WTC11 (cell line): ENCODE measurements around the gene NUP58. TPM values are rescaled to one million over a fixed set of nuclear protein-coding genes. Genes with fewer than 3 reads are reported as not detected.

Source experiments
- ATAC-seq: fragments of 200-7000 bp; cut with Tn5 transposase; 2 replicates; pipeline ENCODE4 v1.10.0; 2021; ENCODE audit warnings: mild to moderate bottlenecking, moderate library complexity
- CTCF ChIA-PET: fragments of 300-600 bp; sonication (Branson Sonifier 250); formaldehyde crosslinking; loops from one replicate; lab custom pipeline; 2021; ENCODE audit warnings: antibody characterized with exemption; lab: Charles Lee
- POLR2A ChIA-PET: fragments of 350-600 bp; sonication (Branson Sonifier 250); formaldehyde crosslinking; loops from one replicate; lab custom pipeline; 2021; ENCODE audit warnings: antibody characterized with exemption; lab: Charles Lee
- DNase-seq: peaks from one replicate; pipeline ENCODE4 v3.0.0; 2021; ENCODE audit warnings: low spot score
- H3K27ac Mint-ChIP-seq: 2 replicates; pipeline ENCODE4 v1.8.0; 2021; ENCODE audit warnings: mixed read lengths
- H3K27me3 Mint-ChIP-seq: 2 replicates; pipeline ENCODE4 v1.8.0; 2021; ENCODE audit warnings: low read depth, mild to moderate bottlenecking, moderate library complexity, mixed read lengths
- H3K36me3 Mint-ChIP-seq: 2 replicates; pipeline ENCODE4 v1.8.0; 2021; ENCODE audit warnings: mixed read lengths
- H3K4me1 Mint-ChIP-seq: 2 replicates; pipeline ENCODE4 v1.8.0; 2022; ENCODE audit warnings: mixed read lengths
- H3K4me3 Mint-ChIP-seq: 2 replicates; pipeline ENCODE4 v1.8.0; 2021; ENCODE audit warnings: mild to moderate bottlenecking, moderate library complexity, mixed read lengths
- H3K9me3 Mint-ChIP-seq: 2 replicates; pipeline ENCODE4 v1.8.0; 2021; ENCODE audit warnings: mixed read lengths
- JUN ChIP-seq: sonication (generic); formaldehyde crosslinking; IDR thresholded peaks from 2 replicates; pipeline ENCODE4 v1.8.0; 2023; ENCODE audit warnings: mild to moderate bottlenecking, missing genetic modification reagents
- SOX15 ChIP-seq: fragments of 250-450 bp; sonication (Bioruptor Pico); IDR thresholded peaks from 2 replicates; pipeline ENCODE4 v1.9.0; 2021; ENCODE audit warnings: mild to moderate bottlenecking
- ZNF232 ChIP-seq: sonication (generic); formaldehyde crosslinking; IDR thresholded peaks from 2 replicates; pipeline ENCODE4 v1.8.0; 2022; ENCODE audit warnings: mild to moderate bottlenecking, missing genetic modification reagents
- ZNF263 ChIP-seq: sonication (generic); formaldehyde crosslinking; IDR thresholded peaks from 2 replicates; pipeline ENCODE4 v1.8.1; 2022; ENCODE audit warnings: low read depth, mild to moderate bottlenecking, moderate library complexity, missing genetic modification reagents
- ZNF416 ChIP-seq: fragments of 250-450 bp; sonication (Bioruptor Pico); IDR thresholded peaks from 2 replicates; pipeline ENCODE4 v1.9.0; 2021; ENCODE audit warnings: mild to moderate bottlenecking, inconsistent platforms
- total RNA-seq: library from RNA; stranded (reverse); gene quantifications from 3 replicates; pipeline ENCODE4 v1.2.3, GENCODE V29; 2021
- TF ChIP-seq, protein P1 (sequence below): sonication (generic); formaldehyde crosslinking; IDR thresholded peaks from 2 replicates; pipeline ENCODE4 v1.8.0; 2023; ENCODE audit warnings: mild to moderate bottlenecking, missing genetic modification reagents
- TF ChIP-seq, protein P2 (sequence below): sonication (generic); formaldehyde crosslinking; IDR thresholded peaks from 2 replicates; pipeline ENCODE4 v1.8.0; 2023; ENCODE audit warnings: missing genetic modification reagents, mild to moderate bottlenecking, borderline replicate concordance
- TF ChIP-seq, protein P3 (sequence below): sonication (generic); formaldehyde crosslinking; IDR thresholded peaks from 2 replicates; pipeline ENCODE4 v1.8.0; 2022; ENCODE audit warnings: missing genetic modification reagents
- TF ChIP-seq, protein P4 (sequence below): fragments of 250-450 bp; sonication (Bioruptor Pico); IDR thresholded peaks from 2 replicates; pipeline ENCODE4 v1.9.0; 2021; ENCODE audit warnings: mild to moderate bottlenecking
- TF ChIP-seq, protein P5 (sequence below): sonication (generic); formaldehyde crosslinking; IDR thresholded peaks from 2 replicates; pipeline ENCODE4 v1.8.1; 2023; ENCODE audit warnings: mild to moderate bottlenecking, missing genetic modification reagents

NUP58 gene
- total RNA-seq, 1 experiment from 2014 or later = 59.0 TPM

DNA sequence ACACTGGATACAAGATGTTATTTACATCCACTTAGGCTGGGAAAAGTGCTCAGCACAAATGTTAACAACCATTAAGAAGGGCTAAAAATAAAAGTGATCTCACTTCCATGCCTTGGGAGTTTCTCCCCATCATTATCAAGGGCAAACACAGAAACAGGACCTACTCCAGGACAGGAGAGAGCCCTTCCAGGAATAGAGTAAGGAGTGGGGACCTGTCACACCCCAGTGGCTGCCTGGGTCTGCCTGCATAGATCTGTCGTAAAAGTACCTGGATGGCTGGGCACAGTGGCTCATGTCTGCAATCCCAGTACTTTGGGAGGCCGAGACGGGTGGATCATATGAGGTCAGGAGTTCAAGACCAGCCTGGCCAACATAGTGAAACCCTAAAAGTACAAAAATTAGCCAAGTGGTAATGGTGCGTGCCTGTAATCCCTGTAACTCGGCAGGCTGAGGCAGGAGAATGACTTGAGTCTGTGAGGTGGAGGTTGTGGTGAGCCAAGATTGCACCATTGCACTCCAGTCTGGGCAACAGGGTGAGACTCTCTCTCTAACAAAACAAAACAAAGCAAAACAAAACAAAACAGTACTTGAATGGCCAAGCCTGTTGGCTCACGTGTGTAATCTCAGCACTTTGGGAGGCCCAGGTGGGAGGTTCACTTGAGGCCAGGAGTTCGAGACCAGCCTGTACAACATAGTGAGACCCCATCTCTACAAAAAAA is 76.0 kb downstream of the NUP58 start (continued):
- TF ChIP-seq, protein P1, sequence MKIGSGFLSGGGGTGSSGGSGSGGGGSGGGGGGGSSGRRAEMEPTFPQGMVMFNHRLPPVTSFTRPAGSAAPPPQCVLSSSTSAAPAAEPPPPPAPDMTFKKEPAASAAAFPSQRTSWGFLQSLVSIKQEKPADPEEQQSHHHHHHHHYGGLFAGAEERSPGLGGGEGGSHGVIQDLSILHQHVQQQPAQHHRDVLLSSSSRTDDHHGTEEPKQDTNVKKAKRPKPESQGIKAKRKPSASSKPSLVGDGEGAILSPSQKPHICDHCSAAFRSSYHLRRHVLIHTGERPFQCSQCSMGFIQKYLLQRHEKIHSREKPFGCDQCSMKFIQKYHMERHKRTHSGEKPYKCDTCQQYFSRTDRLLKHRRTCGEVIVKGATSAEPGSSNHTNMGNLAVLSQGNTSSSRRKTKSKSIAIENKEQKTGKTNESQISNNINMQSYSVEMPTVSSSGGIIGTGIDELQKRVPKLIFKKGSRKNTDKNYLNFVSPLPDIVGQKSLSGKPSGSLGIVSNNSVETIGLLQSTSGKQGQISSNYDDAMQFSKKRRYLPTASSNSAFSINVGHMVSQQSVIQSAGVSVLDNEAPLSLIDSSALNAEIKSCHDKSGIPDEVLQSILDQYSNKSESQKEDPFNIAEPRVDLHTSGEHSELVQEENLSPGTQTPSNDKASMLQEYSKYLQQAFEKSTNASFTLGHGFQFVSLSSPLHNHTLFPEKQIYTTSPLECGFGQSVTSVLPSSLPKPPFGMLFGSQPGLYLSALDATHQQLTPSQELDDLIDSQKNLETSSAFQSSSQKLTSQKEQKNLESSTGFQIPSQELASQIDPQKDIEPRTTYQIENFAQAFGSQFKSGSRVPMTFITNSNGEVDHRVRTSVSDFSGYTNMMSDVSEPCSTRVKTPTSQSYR (CRISPR knock-in tag) = no peak
- TF ChIP-seq SOX15 (no peak), ZNF263 (CRISPR knock-in tag) (no peak), ZNF416 (no peak)
- TF ChIP-seq, protein P2, sequence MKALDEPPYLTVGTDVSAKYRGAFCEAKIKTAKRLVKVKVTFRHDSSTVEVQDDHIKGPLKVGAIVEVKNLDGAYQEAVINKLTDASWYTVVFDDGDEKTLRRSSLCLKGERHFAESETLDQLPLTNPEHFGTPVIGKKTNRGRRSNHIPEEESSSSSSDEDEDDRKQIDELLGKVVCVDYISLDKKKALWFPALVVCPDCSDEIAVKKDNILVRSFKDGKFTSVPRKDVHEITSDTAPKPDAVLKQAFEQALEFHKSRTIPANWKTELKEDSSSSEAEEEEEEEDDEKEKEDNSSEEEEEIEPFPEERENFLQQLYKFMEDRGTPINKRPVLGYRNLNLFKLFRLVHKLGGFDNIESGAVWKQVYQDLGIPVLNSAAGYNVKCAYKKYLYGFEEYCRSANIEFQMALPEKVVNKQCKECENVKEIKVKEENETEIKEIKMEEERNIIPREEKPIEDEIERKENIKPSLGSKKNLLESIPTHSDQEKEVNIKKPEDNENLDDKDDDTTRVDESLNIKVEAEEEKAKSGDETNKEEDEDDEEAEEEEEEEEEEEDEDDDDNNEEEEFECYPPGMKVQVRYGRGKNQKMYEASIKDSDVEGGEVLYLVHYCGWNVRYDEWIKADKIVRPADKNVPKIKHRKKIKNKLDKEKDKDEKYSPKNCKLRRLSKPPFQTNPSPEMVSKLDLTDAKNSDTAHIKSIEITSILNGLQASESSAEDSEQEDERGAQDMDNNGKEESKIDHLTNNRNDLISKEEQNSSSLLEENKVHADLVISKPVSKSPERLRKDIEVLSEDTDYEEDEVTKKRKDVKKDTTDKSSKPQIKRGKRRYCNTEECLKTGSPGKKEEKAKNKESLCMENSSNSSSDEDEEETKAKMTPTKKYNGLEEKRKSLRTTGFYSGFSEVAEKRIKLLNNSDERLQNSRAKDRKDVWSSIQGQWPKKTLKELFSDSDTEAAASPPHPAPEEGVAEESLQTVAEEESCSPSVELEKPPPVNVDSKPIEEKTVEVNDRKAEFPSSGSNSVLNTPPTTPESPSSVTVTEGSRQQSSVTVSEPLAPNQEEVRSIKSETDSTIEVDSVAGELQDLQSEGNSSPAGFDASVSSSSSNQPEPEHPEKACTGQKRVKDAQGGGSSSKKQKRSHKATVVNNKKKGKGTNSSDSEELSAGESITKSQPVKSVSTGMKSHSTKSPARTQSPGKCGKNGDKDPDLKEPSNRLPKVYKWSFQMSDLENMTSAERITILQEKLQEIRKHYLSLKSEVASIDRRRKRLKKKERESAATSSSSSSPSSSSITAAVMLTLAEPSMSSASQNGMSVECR = no peak

DNA sequence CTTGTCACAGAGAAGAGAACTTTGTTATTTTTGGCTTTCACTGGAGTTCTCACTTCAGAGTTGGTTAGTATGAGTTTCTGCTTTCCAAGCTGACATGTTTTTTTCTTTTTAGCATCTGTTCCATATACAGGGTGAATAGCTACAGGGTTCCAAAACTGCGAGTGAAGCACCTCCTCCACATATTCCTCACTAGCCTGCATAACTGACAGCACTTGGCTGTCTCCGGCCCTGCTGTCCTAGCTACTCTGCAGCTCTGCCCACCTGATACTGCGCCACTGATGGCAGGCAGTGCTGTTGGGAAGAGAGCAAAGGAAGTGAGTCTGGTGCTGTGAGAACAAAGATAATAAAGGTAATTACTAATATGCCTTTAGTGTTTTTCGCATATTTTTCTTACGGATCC is 77.1 kb downstream of the NUP58 start:
- CTCF ChIA-PET = interaction anchor here (1.3 kb wide), 1 partner anchor 374 kb away, joined by 4 read pairs; no protein-coding TSS in a partner anchor

More for the DNA sequence above, 77.1 kb downstream of the NUP58 start:
- peaks cover 13% of the 10 kb centered on the region for H3K27me3 Mint-ChIP-seq
- H3K27ac Mint-ChIP-seq = no peak overlapping the region
- TF ChIP-seq ZNF232 (CRISPR knock-in tag) = no peak
- TF ChIP-seq, protein P3, sequence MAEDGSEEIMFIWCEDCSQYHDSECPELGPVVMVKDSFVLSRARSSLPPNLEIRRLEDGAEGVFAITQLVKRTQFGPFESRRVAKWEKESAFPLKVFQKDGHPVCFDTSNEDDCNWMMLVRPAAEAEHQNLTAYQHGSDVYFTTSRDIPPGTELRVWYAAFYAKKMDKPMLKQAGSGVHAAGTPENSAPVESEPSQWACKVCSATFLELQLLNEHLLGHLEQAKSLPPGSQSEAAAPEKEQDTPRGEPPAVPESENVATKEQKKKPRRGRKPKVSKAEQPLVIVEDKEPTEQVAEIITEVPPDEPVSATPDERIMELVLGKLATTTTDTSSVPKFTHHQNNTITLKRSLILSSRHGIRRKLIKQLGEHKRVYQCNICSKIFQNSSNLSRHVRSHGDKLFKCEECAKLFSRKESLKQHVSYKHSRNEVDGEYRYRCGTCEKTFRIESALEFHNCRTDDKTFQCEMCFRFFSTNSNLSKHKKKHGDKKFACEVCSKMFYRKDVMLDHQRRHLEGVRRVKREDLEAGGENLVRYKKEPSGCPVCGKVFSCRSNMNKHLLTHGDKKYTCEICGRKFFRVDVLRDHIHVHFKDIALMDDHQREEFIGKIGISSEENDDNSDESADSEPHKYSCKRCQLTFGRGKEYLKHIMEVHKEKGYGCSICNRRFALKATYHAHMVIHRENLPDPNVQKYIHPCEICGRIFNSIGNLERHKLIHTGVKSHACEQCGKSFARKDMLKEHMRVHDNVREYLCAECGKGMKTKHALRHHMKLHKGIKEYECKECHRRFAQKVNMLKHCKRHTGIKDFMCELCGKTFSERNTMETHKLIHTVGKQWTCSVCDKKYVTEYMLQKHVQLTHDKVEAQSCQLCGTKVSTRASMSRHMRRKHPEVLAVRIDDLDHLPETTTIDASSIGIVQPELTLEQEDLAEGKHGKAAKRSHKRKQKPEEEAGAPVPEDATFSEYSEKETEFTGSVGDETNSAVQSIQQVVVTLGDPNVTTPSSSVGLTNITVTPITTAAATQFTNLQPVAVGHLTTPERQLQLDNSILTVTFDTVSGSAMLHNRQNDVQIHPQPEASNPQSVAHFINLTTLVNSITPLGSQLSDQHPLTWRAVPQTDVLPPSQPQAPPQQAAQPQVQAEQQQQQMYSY (CRISPR knock-in tag) = no peak
- TF ChIP-seq JUN (CRISPR knock-in tag) = no peak
- TF ChIP-seq, protein P4, sequence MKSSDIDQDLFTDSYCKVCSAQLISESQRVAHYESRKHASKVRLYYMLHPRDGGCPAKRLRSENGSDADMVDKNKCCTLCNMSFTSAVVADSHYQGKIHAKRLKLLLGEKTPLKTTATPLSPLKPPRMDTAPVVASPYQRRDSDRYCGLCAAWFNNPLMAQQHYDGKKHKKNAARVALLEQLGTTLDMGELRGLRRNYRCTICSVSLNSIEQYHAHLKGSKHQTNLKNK (CRISPR knock-in tag) = no peak
- TF ChIP-seq, protein P5, sequence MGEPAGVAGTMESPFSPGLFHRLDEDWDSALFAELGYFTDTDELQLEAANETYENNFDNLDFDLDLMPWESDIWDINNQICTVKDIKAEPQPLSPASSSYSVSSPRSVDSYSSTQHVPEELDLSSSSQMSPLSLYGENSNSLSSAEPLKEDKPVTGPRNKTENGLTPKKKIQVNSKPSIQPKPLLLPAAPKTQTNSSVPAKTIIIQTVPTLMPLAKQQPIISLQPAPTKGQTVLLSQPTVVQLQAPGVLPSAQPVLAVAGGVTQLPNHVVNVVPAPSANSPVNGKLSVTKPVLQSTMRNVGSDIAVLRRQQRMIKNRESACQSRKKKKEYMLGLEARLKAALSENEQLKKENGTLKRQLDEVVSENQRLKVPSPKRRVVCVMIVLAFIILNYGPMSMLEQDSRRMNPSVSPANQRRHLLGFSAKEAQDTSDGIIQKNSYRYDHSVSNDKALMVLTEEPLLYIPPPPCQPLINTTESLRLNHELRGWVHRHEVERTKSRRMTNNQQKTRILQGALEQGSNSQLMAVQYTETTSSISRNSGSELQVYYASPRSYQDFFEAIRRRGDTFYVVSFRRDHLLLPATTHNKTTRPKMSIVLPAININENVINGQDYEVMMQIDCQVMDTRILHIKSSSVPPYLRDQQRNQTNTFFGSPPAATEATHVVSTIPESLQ = no peak
- TF ChIP-seq SOX15 = no peak
- no peaks in the 10 kb centered on the region for H3K9me3 Mint-ChIP-seq
- no peak overlapping the region for H3K4me3 Mint-ChIP-seq
- POLR2A ChIA-PET = no interaction called here
- DNase-seq (no peak), ATAC-seq (peak; percentile 26)
- peaks cover 30% of the 10 kb centered on the region for H3K4me1 Mint-ChIP-seq
- H3K36me3 Mint-ChIP-seq = no peaks in the 10 kb centered on the region
